Gastrocnemius medialis (tissue), 4 donors: ENCODE data around the gene MAP3K15. TPM values are rescaled to one million over a fixed set of nuclear protein-coding genes. Genes with fewer than 3 reads are reported as not detected.
"Not testable (repeated sequence)": the region's sequence is repeated elsewhere in the genome, so short reads cannot be mapped to it uniquely, and the experiment has no call there.

Experiments
- ATAC-seq, 2 donors: fragments of 150-250 bp; one replicate each; pipeline ENCODE4 v1.9.1; 2016
- DNase-seq, 2 donors: peaks; one replicate each; pipeline ENCODE4 v3.0.0-alpha.2; 2019
- H3K27ac ChIP-seq, 4 donors: fragments of 200-600 bp; sonication (generic); 1 replicate in 1 of 4; 2 replicates in 3 of 4; pipeline ENCODE4 v1.5.1; 2016 to 2018; ENCODE audit warnings: mild to moderate bottlenecking in 2 of 4, moderate library complexity in 1 of 4
- H3K27me3 ChIP-seq, 3 donors: fragments of 200-600 bp; sonication (generic) in 2 of 3; 1 replicate in 1 of 3; 2 replicates in 2 of 3; pipeline versions ENCODE4 v1.5.1 to v1.6.0; 2016 to 2019; ENCODE audit warnings: mild to moderate bottlenecking in 1 of 3, moderate library complexity in 1 of 3
- H3K36me3 ChIP-seq, 2 donors: fragments of 200-600 bp; sonication (generic) in 1 of 2; one replicate each; pipeline ENCODE4 v1.5.1; 2017 to 2018
- H3K4me1 ChIP-seq, 2 donors: fragments of 200-600 bp; sonication (generic) in 1 of 2; one replicate each; pipeline ENCODE4 v1.5.1; 2016 to 2017; ENCODE audit warnings: mild to moderate bottlenecking in 2 of 2
- H3K4me3 ChIP-seq, 4 donors: fragments of 200-600 bp; sonication (generic) in 3 of 4; 1 replicate in 1 of 4; 2 replicates in 3 of 4; pipeline ENCODE4 v1.5.1; 2016 to 2019; ENCODE audit warnings: mild to moderate bottlenecking in 2 of 4
- H3K9me3 ChIP-seq, 3 donors: fragments of 200-600 bp; sonication (generic) in 2 of 3; 1 replicate in 1 of 3; 2 replicates in 2 of 3; pipeline ENCODE4 v1.5.1; 2016 to 2019
- POLR2A ChIP-seq, 2 donors: fragments of 450-650 bp; IDR thresholded peaks; one replicate each; pipeline ENCODE4 v1.6.1; 2017; ENCODE audit warnings: antibody characterized with exemption in 2 of 2, mild to moderate bottlenecking in 2 of 2, moderate library complexity in 2 of 2
- in situ Hi-C, 4 donors: fragments of 200-750 bp; cut with MboI; loops; one replicate each; pipeline versions ENCODE4 v1.15.0 to v1.8.0; 2017; ENCODE audit warnings: low sequenced_read_pairs in 4 of 4
- intact Hi-C: fragments of 100-400 bp; cut with DNase I; formaldehyde crosslinking; loops from one replicate; pipeline ENCODE4 v1.15.1; 2023; ENCODE audit warnings: low total_unique reads
- total RNA-seq, 4 donors: library from RNA; depleted of rRNA; stranded (reverse); fragments of >200 nt; gene quantifications; one replicate each; pipeline versions ENCODE4 v1.1.0 to v1.2.3, GENCODE V29; 2016
- TF ChIP-seq, protein P1 (sequence below), 5 experiments: fragments of 450-650 bp in 3 of 5; fragments of 200-600 bp in 2 of 5; sonication (generic) in 2 of 5; IDR thresholded peaks in 4 of 5; conservative IDR thresholded peaks in 1 of 5; 1 replicate in 4 of 5; 2 replicates in 1 of 5; pipeline ENCODE4 v1.5.1; 2016 to 2019; ENCODE audit warnings: antibody characterized with exemption in 5 of 5, mild to moderate bottlenecking in 3 of 5, moderate library complexity in 3 of 5

MAP3K15 gene
- total RNA-seq, 4 donors from 2014 or later: not detected

DNA sequence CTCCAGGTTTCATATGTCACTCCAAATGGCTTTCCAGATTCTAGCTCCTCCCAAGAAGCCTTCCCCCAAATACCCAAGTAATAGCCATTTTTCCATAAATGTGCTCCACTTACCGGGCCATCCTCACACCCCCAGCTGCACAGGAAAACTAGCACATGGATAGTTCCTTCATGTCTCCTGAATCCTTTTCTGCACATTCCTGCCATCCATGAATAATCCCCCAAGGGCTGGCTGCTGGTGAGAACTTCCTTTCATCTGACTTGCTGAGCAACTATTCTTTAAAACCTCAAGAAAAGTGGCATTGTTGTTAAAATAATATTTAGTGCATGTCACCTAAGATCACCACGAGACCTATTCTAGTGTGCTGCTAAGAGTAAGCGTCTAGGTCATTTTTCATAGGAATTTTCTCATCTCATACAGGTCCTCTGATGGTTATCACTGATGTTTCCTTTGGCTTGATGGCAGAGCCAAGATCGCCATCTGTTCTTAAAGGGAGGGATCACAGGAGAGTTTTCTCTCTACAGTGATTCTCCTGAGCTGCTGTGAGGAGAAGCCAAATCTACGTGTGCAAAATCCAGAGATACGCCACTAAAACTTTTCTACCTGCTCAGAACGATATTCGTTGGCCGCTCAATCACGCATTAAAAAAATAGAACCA is 71.3 kb downstream of the MAP3K15 start:
- in situ Hi-C loops: no loop called here
- ATAC-seq (no peak), DNase-seq (no peak)
- Histone ChIP-seq H3K27me3 (no peaks in the 10 kb centered on the region), H3K4me1 (no peaks in the 10 kb centered on the region), H3K27ac (no peak overlapping the region), H3K9me3 (no peaks in the 10 kb centered on the region), H3K4me3 (no peak overlapping the region), H3K36me3 (no peaks in the 10 kb centered on the region)
- intact Hi-C loops: no loop called here
- no peak for TF ChIP-seq POLR2A (IDR thresholded peaks at IDR 0.05)
- TF ChIP-seq, protein P1, sequence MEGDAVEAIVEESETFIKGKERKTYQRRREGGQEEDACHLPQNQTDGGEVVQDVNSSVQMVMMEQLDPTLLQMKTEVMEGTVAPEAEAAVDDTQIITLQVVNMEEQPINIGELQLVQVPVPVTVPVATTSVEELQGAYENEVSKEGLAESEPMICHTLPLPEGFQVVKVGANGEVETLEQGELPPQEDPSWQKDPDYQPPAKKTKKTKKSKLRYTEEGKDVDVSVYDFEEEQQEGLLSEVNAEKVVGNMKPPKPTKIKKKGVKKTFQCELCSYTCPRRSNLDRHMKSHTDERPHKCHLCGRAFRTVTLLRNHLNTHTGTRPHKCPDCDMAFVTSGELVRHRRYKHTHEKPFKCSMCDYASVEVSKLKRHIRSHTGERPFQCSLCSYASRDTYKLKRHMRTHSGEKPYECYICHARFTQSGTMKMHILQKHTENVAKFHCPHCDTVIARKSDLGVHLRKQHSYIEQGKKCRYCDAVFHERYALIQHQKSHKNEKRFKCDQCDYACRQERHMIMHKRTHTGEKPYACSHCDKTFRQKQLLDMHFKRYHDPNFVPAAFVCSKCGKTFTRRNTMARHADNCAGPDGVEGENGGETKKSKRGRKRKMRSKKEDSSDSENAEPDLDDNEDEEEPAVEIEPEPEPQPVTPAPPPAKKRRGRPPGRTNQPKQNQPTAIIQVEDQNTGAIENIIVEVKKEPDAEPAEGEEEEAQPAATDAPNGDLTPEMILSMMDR (IDR thresholded peaks at IDR 0.05 in 4 of 5, conservative IDR thresholded peaks at IDR 0.05 in 1 of 5): no peak

DNA sequence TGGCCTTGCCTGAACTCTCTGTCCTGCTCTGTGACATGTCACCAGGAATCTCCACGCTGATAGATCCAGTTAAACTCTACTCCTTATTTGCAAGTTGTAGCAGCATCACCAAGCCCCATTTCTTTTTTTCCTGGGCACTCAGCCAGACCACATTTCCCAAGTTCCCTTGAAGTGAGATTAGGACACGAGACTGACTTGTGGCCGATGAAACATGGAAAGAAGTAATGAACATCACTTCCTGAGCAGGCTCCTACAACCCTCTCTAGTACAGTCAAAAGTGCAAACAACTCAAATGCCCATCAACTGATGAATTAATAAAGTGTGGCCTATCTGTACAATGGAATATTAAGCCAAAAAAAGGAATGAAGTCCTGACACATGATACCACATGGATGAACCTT is 74.6 kb downstream of the MAP3K15 start:
- in situ Hi-C loops: no loop called here

DNA sequence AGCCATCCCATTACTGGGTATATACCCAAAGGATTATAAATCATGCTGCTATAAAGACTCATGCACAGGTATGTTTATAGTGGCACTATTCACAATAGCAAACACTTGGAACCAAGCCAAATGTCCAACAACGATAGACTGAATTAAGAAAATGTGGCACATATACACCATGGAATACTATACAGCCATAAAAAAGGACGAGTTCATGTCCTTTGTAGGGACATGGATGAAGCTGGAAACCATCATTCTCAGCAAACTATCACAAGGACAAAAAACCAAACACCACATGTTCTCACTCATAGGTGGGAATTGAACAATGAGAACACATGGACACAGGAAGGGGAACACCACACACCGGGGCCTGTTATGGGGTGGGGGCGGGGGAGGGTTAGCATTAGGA is 92.6 kb downstream of the MAP3K15 start:
- H3K4me1 ChIP-seq, H3K9me3 ChIP-seq, in situ Hi-C loops, H3K36me3 ChIP-seq, DNase-seq, H3K4me3 ChIP-seq, H3K27ac ChIP-seq, ATAC-seq, H3K27me3 ChIP-seq, intact Hi-C loops: not testable (repeated sequence)

More for the DNA sequence above, 74.6 kb downstream of the MAP3K15 start:
- Histone ChIP-seq H3K36me3 (no peaks in the 10 kb centered on the region), H3K4me3 (no peak overlapping the region), H3K4me1 (no peaks in the 10 kb centered on the region), H3K27me3 (no peaks in the 10 kb centered on the region), H3K27ac (no peak overlapping the region), H3K9me3 (no peaks in the 10 kb centered on the region)
- ATAC-seq (no peak), DNase-seq (no peak)
- TF ChIP-seq, protein P1 (IDR thresholded peaks at IDR 0.05 in 4 of 5, conservative IDR thresholded peaks at IDR 0.05 in 1 of 5): no peak
- TF ChIP-seq POLR2A (IDR thresholded peaks at IDR 0.05): no peak
- intact Hi-C loops: no loop called here

DNA sequence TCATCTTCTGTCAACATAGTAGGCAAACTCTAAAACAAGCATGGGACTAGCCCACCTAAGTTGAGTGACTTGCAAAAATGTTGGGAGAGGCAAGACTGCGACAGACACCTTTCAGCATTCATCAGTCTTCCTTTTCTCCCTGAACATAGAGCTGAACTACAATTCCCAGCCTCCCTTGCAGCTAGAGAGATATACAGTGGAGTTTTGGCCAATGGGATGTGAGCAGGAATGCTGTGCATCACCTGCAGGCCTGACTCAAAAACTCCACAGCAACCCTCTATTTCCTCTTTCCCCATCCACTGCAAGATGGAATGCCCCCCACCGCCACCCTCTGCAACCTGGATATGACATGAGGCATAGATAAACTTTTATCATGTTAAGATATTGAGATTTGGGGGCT is 105.0 kb downstream of the MAP3K15 start:
- Histone ChIP-seq H3K36me3 (no peaks in the 10 kb centered on the region), H3K27me3 (peaks cover 0 to 3% (median 0%) of the 10 kb centered on the region in 3 donors), H3K4me1 (no peaks in the 10 kb centered on the region), H3K27ac (no peak overlapping the region), H3K4me3 (no peak overlapping the region), H3K9me3 (no peaks in the 10 kb centered on the region)
- DNase-seq: no peak
- ATAC-seq: no peak
- intact Hi-C loops (no loop called here), in situ Hi-C loops (no loop called here)
- TF ChIP-seq POLR2A (IDR thresholded peaks at IDR 0.05): no peak
- TF ChIP-seq, protein P1 (IDR thresholded peaks at IDR 0.05 in 4 of 5, conservative IDR thresholded peaks at IDR 0.05 in 1 of 5): no peak

DNA sequence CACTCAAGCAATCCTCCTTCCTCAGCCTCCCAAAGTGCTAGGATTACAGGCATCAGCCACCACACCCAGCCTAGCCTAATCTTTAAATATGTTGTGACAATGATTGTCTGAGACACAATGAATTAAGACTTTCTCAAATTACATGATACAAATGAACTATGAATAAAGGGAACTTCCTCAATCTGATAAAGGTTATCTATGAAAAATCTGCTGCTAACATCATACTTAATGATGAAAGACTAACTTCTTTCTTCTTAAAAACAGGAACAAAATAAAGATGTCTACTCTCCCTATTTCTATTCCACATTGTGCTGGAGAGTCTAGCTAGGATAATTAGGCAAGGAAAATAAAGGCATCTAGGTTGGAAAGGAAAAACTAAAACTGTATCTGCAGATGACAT is 111.6 kb downstream of the MAP3K15 start:
- no peak for TF ChIP-seq POLR2A (IDR thresholded peaks at IDR 0.05)
- TF ChIP-seq, protein P1 (IDR thresholded peaks at IDR 0.05 in 4 of 5, conservative IDR thresholded peaks at IDR 0.05 in 1 of 5): no peak
- DNase-seq (no peak), ATAC-seq (no peak)
- in situ Hi-C loops (no loop called here), intact Hi-C loops (no loop called here)
- H3K9me3 ChIP-seq: no peaks in the 10 kb centered on the region
- no peaks in the 10 kb centered on the region for H3K27me3 ChIP-seq
- H3K4me3 ChIP-seq: no peak overlapping the region
- H3K4me1 ChIP-seq: no peaks in the 10 kb centered on the region
- no peak overlapping the region for H3K27ac ChIP-seq
- H3K36me3 ChIP-seq: no peaks in the 10 kb centered on the region
